Measurements from ENCODE around the gene TIGD6.

Gene TIGD6

GRCh38 chr5:150000990-150001659 is 671 bp upstream of the TIGD6 start:
- TF ChIP-seq NFIC (IDR thresholded peaks at IDR 0.05) (no peak), USF1 (IDR thresholded peaks at IDR 0.05) (no peak), TEAD4 (IDR thresholded peaks at IDR 0.05) (no peak), FOXM1 (IDR thresholded peaks at IDR 0.05; ENCODE audit: borderline replicate concordance, low read depth) (no peak)

- no peak for TF ChIP-seq ZBTB7A (IDR thresholded peaks at IDR 0.05; ENCODE audit: low read depth)
- no peak for TF ChIP-seq TCF12 (IDR thresholded peaks at IDR 0.05; ENCODE audit: low read depth)
- TF ChIP-seq YY1 (IDR thresholded peaks at IDR 0.05; ENCODE audit: low read depth) = no peak
- TF ChIP-seq USF1 (IDR thresholded peaks at IDR 0.05) = no peak
- TF ChIP-seq NFIC (IDR thresholded peaks at IDR 0.05) = no peak
- no peak for TF ChIP-seq FOXM1 (IDR thresholded peaks at IDR 0.05; ENCODE audit: borderline replicate concordance, low read depth)
Measured at GRCh38 chr5:149999866-150000255, 593 bp downstream of the TIGD6 start.

GRCh38 chr5:149999359-149999758 is 1.1 kb downstream of the TIGD6 start:
- TF ChIP-seq EGR1 (IDR thresholded peaks at IDR 0.05) (no peak), REST (IDR thresholded peaks at IDR 0.05; ENCODE audit: low read depth) (no peak), EP300 (IDR thresholded peaks at IDR 0.05; ENCODE audit: borderline replicate concordance) (no peak), ZBTB7A (IDR thresholded peaks at IDR 0.05; ENCODE audit: low read depth) (no peak), CREB1 (IDR thresholded peaks at IDR 0.05; ENCODE audit: low read depth) (no peak), FOXM1 (IDR thresholded peaks at IDR 0.05; ENCODE audit: borderline replicate concordance, low read depth) (no peak), TAF1 (IDR thresholded peaks at IDR 0.05; ENCODE audit: low read depth) (no peak), TCF12 (IDR thresholded peaks at IDR 0.05; ENCODE audit: low read depth) (no peak), NFIC (IDR thresholded peaks at IDR 0.05) (no peak)

- TF ChIP-seq NFIC (IDR thresholded peaks at IDR 0.05) (no peak), TEAD4 (IDR thresholded peaks at IDR 0.05) (no peak), REST (IDR thresholded peaks at IDR 0.05; ENCODE audit: low read depth) (no peak), USF1 (IDR thresholded peaks at IDR 0.05) (no peak), ZBTB7A (IDR thresholded peaks at IDR 0.05; ENCODE audit: low read depth) (no peak), YY1 (IDR thresholded peaks at IDR 0.05; ENCODE audit: low read depth) (no peak), EGR1 (IDR thresholded peaks at IDR 0.05) (no peak), TAF1 (IDR thresholded peaks at IDR 0.05; ENCODE audit: low read depth) (no peak), EP300 (IDR thresholded peaks at IDR 0.05; ENCODE audit: borderline replicate concordance) (no peak), FOXM1 (IDR thresholded peaks at IDR 0.05; ENCODE audit: borderline replicate concordance, low read depth) (no peak), RAD21 (IDR thresholded peaks at IDR 0.05; ENCODE audit: low read depth) (no peak), CEBPB (IDR thresholded peaks at IDR 0.05) (no peak), CREB1 (IDR thresholded peaks at IDR 0.05; ENCODE audit: low read depth) (no peak), TCF12 (IDR thresholded peaks at IDR 0.05; ENCODE audit: low read depth) (no peak)
Measured at GRCh38 chr5:149998281-149998680, 2.2 kb downstream of the TIGD6 start.

- no peak for TF ChIP-seq ZBTB7A (IDR thresholded peaks at IDR 0.05; ENCODE audit: low read depth)
- no peak for TF ChIP-seq CREB1 (IDR thresholded peaks at IDR 0.05; ENCODE audit: low read depth)
- no peak for TF ChIP-seq FOXM1 (IDR thresholded peaks at IDR 0.05; ENCODE audit: borderline replicate concordance, low read depth)
- no peak for TF ChIP-seq NFIC (IDR thresholded peaks at IDR 0.05)
- TF ChIP-seq EP300 (IDR thresholded peaks at IDR 0.05; ENCODE audit: borderline replicate concordance) = no peak
- no peak for TF ChIP-seq RAD21 (IDR thresholded peaks at IDR 0.05; ENCODE audit: low read depth)
- TF ChIP-seq EGR1 (IDR thresholded peaks at IDR 0.05) = no peak
- no peak for TF ChIP-seq TCF12 (IDR thresholded peaks at IDR 0.05; ENCODE audit: low read depth)
- no peak for TF ChIP-seq USF1 (IDR thresholded peaks at IDR 0.05)
Measured at GRCh38 chr5:149996205-149996890, 4.1 kb downstream of the TIGD6 start.
